Uterus (tissue), 4 donors: ENCODE results near the gene RABGAP1L. TPM values are rescaled to one million over a fixed set of nuclear protein-coding genes. Genes with fewer than 3 reads are reported as not detected.

Source experiments
- DNase-seq, 2 donors: peaks; one replicate each; pipeline ENCODE4 v3.0.0-alpha.2; 2019 to 2020
- H3K27ac ChIP-seq, 2 donors: fragments of 200-600 bp; sonication (generic); 1 replicate in 1 of 2; 2 replicates in 1 of 2; pipeline ENCODE4 v1.5.1; 2016 to 2018
- H3K27me3 ChIP-seq, 2 donors: fragments of 200-600 bp; sonication (generic); one replicate each; pipeline ENCODE4 v1.5.1; 2018 to 2019; ENCODE audit warnings: control low read depth in 1 of 2
- H3K36me3 ChIP-seq, 2 donors: fragments of 200-600 bp; sonication (generic); one replicate each; pipeline ENCODE4 v1.5.1; 2019; ENCODE audit warnings: control low read depth in 1 of 2
- H3K4me1 ChIP-seq, 2 donors: fragments of 200-600 bp; sonication (generic); one replicate each; pipeline ENCODE4 v1.5.1; 2018 to 2019; ENCODE audit warnings: control low read depth in 1 of 2
- H3K4me3 ChIP-seq, 2 donors: fragments of 200-600 bp; sonication (generic); 1 replicate in 1 of 2; 2 replicates in 1 of 2; pipeline ENCODE4 v1.5.1; 2018 to 2019; ENCODE audit warnings: mild to moderate bottlenecking in 1 of 2
- H3K9me3 ChIP-seq, 2 donors: fragments of 200-600 bp; sonication (generic); one replicate each; pipeline ENCODE4 v1.5.1; 2019; ENCODE audit warnings: control low read depth in 1 of 2
- POLR2A ChIP-seq, 2 donors: fragments of 450-650 bp; IDR thresholded peaks; one replicate each; pipeline ENCODE4 v1.6.1; 2016; ENCODE audit warnings: antibody characterized with exemption in 2 of 2, mild to moderate bottlenecking in 1 of 2, moderate library complexity in 1 of 2
- intact Hi-C: fragments of 100-400 bp; cut with DNase I; formaldehyde crosslinking; loops from one replicate; pipeline ENCODE4 v1.15.1; 2023; ENCODE audit warnings: low total_unique reads
- total RNA-seq, 4 donors: library from RNA; depleted of rRNA in 3 of 4; stranded (reverse); fragments of >200 nt in 3 of 4; gene quantifications; one replicate each; pipeline versions ENCODE4 v1.1.0 to v1.2.4, GENCODE V29; 2014 to 2023
- TF ChIP-seq, protein P1 (sequence below), 4 experiments: fragments of 200-600 bp in 2 of 4; fragments of 450-650 bp in 2 of 4; sonication (generic) in 2 of 4; IDR thresholded peaks; one replicate each; pipeline ENCODE4 v1.5.1; 2016 to 2019; ENCODE audit warnings: antibody characterized with exemption in 4 of 4, mild to moderate bottlenecking in 2 of 4, moderate library complexity in 1 of 4
- donor health status: DM: yes; HTN: yes; CAD: no.

The RABGAP1L gene
- total RNA-seq, 4 donors from 2014 or later, result 19.1 to 93.7 (median 35.1) TPM

DNA sequence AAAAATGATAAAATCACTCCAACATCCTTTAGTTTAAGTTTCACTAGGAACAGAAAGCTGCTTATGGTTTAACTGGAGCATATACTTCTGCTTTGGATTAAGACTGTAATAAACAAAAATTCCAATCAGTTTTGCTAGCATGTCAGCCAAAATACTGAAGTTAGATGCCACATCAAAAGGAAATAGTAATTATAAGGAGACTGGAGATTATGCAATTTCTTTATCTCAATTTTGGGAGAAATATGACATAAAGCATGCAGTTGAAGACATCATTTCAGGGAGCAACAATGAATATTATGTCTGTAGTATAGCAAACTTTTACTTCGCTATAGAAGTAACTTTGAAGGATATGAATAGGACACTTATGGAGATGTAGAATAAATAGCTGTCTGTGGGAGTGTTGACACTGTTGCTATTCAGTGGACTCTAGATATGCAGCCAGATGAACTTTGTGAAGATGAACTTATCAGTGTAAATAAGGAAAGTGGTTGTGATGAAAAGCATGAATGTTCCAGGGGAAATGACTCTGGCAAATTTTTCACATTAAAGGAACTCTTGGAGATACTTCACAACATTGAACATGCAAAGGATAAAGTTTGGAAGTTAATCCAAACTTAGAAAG, 107.8 kb downstream of the RABGAP1L start:
- H3K9me3 ChIP-seq, result no peaks in the 10 kb centered on the region
- no peaks in the 10 kb centered on the region for H3K4me1 ChIP-seq
- TF ChIP-seq, protein P1, sequence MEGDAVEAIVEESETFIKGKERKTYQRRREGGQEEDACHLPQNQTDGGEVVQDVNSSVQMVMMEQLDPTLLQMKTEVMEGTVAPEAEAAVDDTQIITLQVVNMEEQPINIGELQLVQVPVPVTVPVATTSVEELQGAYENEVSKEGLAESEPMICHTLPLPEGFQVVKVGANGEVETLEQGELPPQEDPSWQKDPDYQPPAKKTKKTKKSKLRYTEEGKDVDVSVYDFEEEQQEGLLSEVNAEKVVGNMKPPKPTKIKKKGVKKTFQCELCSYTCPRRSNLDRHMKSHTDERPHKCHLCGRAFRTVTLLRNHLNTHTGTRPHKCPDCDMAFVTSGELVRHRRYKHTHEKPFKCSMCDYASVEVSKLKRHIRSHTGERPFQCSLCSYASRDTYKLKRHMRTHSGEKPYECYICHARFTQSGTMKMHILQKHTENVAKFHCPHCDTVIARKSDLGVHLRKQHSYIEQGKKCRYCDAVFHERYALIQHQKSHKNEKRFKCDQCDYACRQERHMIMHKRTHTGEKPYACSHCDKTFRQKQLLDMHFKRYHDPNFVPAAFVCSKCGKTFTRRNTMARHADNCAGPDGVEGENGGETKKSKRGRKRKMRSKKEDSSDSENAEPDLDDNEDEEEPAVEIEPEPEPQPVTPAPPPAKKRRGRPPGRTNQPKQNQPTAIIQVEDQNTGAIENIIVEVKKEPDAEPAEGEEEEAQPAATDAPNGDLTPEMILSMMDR (IDR thresholded peaks at IDR 0.05), result no peak
- no peak for TF ChIP-seq POLR2A (IDR thresholded peaks at IDR 0.05)
- no peaks in the 10 kb centered on the region for H3K36me3 ChIP-seq
- no peak overlapping the region for H3K27ac ChIP-seq
- H3K4me3 ChIP-seq, result no peak overlapping the region
- no peak for DNase-seq
- no peaks in the 10 kb centered on the region for H3K27me3 ChIP-seq
- intact Hi-C loops, result no loop called here

DNA sequence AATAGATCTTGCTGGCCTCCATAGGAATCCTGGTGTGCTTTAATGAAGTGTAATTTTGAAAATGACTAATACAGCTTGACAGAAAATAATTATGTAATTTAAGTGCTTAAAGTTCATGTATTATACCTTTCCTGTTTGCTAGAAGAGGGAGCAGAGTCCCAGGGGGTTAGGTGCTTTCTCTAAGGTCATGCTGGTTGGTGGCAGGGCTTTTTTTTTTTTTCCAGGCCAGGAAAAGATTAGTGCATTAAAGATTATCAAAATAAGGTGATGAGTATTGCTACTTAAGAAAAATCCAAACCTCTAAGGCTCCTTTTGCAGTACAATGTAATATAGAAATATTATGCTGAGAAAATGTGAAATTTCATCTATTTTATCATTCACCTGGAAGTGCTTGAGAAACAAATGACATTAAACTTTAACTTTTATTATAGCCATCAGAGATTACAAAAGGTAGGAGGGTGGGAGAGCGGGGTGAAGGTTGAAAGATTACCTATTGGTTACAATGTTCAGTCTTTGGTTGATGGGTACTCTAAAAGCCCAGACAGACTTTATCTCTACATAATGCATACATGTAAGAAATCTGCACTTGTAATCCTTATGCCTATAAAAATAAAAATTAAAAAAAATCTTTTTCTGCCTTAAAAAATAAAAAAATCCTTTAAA, 110.8 kb downstream of the RABGAP1L start:
- no peaks in the 10 kb centered on the region for H3K9me3 ChIP-seq
- no peak for DNase-seq
- no peaks in the 10 kb centered on the region for H3K27me3 ChIP-seq
- no peak overlapping the region for H3K4me3 ChIP-seq
- H3K4me1 ChIP-seq, result no peaks in the 10 kb centered on the region
- H3K27ac ChIP-seq, result no peak overlapping the region
- no peaks in the 10 kb centered on the region for H3K36me3 ChIP-seq
- intact Hi-C loops, result no loop called here
- TF ChIP-seq, protein P1 (IDR thresholded peaks at IDR 0.05), result no peak
- TF ChIP-seq POLR2A (IDR thresholded peaks at IDR 0.05), result no peak

DNA sequence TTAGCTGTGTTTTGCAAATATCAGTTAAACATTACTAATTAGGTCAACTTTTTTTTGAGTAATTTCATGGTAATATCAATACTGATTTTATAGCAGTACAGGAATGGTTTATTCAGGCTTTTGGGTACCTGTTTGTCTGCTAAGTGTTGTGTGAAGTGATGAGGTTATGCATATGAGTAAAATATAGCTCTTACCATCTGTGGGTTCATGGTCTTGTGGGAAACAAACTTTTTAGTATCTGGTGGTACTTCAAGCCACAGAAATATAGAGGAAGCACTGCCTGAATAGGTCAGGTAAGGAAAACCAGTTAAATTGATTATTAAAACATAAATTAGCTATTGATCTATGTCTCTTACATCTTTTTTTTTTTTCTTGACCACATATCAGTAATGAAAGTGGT, 113.9 kb downstream of the RABGAP1L start:
- no peaks in the 10 kb centered on the region for H3K27me3 ChIP-seq
- intact Hi-C loops, result no loop called here
- TF ChIP-seq, protein P1 (IDR thresholded peaks at IDR 0.05), result no peak
- TF ChIP-seq POLR2A (IDR thresholded peaks at IDR 0.05), result no peak
- no peak overlapping the region for H3K4me3 ChIP-seq
- no peak for DNase-seq
- H3K27ac ChIP-seq, result no peak overlapping the region
- no peaks in the 10 kb centered on the region for H3K36me3 ChIP-seq
- no peaks in the 10 kb centered on the region for H3K4me1 ChIP-seq
- no peaks in the 10 kb centered on the region for H3K9me3 ChIP-seq

GRCh38 chr1:174273776-174274175, 114.5 kb downstream of the RABGAP1L start:
- Histone ChIP-seq H3K4me1 (no peaks in the 10 kb centered on the region), H3K4me3 (no peak overlapping the region), H3K27ac (no peak overlapping the region), H3K9me3 (no peaks in the 10 kb centered on the region), H3K36me3 (no peaks in the 10 kb centered on the region), H3K27me3 (no peaks in the 10 kb centered on the region)
- intact Hi-C loops, result no loop called here
- TF ChIP-seq POLR2A (IDR thresholded peaks at IDR 0.05), result no peak
- TF ChIP-seq, protein P1 (IDR thresholded peaks at IDR 0.05), result no peak
- DNase-seq, result no peak

DNA sequence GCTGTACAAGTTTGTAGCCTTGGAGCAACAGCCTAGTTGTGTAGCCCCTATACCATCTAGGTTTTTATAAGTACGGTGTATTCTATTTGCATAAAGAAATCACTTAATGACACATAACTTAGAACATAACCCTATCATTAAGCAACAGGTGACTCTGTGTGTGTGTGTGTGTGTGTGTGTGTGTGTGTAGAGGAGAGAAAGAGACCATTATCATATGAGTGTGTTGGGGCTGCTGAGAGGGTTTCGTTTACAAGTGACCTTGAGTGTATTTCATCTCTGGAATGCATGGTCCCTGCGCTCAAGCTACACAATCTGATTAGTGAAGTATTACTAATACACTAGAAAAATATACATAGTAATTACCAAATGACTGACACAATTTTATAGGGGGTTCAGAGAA, 115.1 kb downstream of the RABGAP1L start:
- Histone ChIP-seq H3K27ac (no peak overlapping the region), H3K4me1 (no peaks in the 10 kb centered on the region), H3K9me3 (no peaks in the 10 kb centered on the region)

More for the DNA sequence above, 115.1 kb downstream of the RABGAP1L start:
- no peak for DNase-seq
- H3K4me3 ChIP-seq, result no peak overlapping the region
- intact Hi-C loops, result no loop called here
- TF ChIP-seq, protein P1 (IDR thresholded peaks at IDR 0.05), result no peak
- no peak for TF ChIP-seq POLR2A (IDR thresholded peaks at IDR 0.05)
- no peaks in the 10 kb centered on the region for H3K36me3 ChIP-seq
- H3K27me3 ChIP-seq, result no peaks in the 10 kb centered on the region
